ENCODE results near the gene C12orf57.

GRCh38 chr12:6947615-6948014, 3.8 kb downstream of the C12orf57 start:
- no peak for TF ChIP-seq EP300 (IDR thresholded peaks at IDR 0.05; ENCODE audit: low read depth)
- no peak for TF ChIP-seq CTCF (IDR thresholded peaks at IDR 0.05)
- no peak for TF ChIP-seq POLR2A (IDR thresholded peaks at IDR 0.05)

All from transverse colon (tissue), 3 donors.